Breast epithelium (tissue), 4 donors: Measurements from ENCODE around the gene ZNF618. TPM values are rescaled to one million over a fixed set of nuclear protein-coding genes. Genes with fewer than 3 reads are reported as not detected.

Source experiments
- DNase-seq, 2 donors: peaks; one replicate each; pipeline ENCODE4 v3.0.0-alpha.2; 2019; ENCODE audit warnings: low spot score in 2 of 2
- H3K27ac ChIP-seq, 2 donors: fragments of 200-600 bp; sonication (generic) in 1 of 2; one replicate each; pipeline ENCODE4 v1.5.1; 2016 to 2019; ENCODE audit warnings: mild to moderate bottlenecking in 1 of 2
- H3K27me3 ChIP-seq, 2 donors: fragments of 200-600 bp; sonication (generic) in 1 of 2; one replicate each; pipeline versions ENCODE4 v1.5.1 to v1.6.0; 2017 to 2019; ENCODE audit warnings: control low read depth in 1 of 2, mild to moderate bottlenecking in 1 of 2
- H3K36me3 ChIP-seq: fragments of 200-600 bp; one replicate; pipeline ENCODE4 v1.5.1; 2019
- H3K4me1 ChIP-seq, 2 donors: fragments of 200-600 bp; sonication (generic); one replicate each; pipeline ENCODE4 v1.5.1; 2016 to 2019; ENCODE audit warnings: control low read depth in 1 of 2
- H3K4me3 ChIP-seq, 3 donors: fragments of 200-600 bp; sonication (generic); 1 replicate in 2 of 3; 2 replicates in 1 of 3; pipeline ENCODE4 v1.5.1; 2016 to 2019; ENCODE audit warnings: mild to moderate bottlenecking in 3 of 3, moderate library complexity in 2 of 3
- H3K9me3 ChIP-seq, 2 donors: fragments of 200-600 bp; sonication (generic) in 1 of 2; one replicate each; pipeline ENCODE4 v1.5.1; 2016 to 2019; ENCODE audit warnings: control low read depth in 1 of 2
- CTCF ChIP-seq, 3 donors: fragments of 450-650 bp; IDR thresholded peaks; one replicate each; pipeline ENCODE4 v1.5.1; 2016 to 2017; ENCODE audit warnings: antibody characterized with exemption in 3 of 3, mild to moderate bottlenecking in 3 of 3, moderate library complexity in 3 of 3
- POLR2A ChIP-seq: fragments of 450-650 bp; IDR thresholded peaks from one replicate; pipeline ENCODE4 v1.6.1; 2016; ENCODE audit warnings: antibody characterized with exemption, mild to moderate bottlenecking, moderate library complexity
- POLR2AphosphoS5 ChIP-seq, 3 donors: sonication (generic); formaldehyde crosslinking; IDR thresholded peaks; one replicate each; pipeline ENCODE4 v1.6.1; 2017; ENCODE audit warnings: antibody characterized with exemption in 3 of 3
- intact Hi-C: fragments of 100-400 bp; cut with DNase I; formaldehyde crosslinking; loops from one replicate; pipeline ENCODE4 v1.15.1; 2023; ENCODE audit warnings: low total_unique reads
- total RNA-seq, 3 donors: library from RNA; depleted of rRNA; stranded (reverse); fragments of >200 nt; gene quantifications; one replicate each; pipeline ENCODE4 v1.1.0, GENCODE V29; 2016

ZNF618 gene
- total RNA-seq, 3 donors from 2014 or later: 4.6 to 11.8 (median 10.4) TPM

- Histone ChIP-seq H3K36me3 (no peaks in the 10 kb centered on the region), H3K4me1 (no peaks in the 10 kb centered on the region), H3K27ac (no peak overlapping the region), H3K27me3 (no peaks in the 10 kb centered on the region), H3K4me3 (no peak overlapping the region), H3K9me3 (no peaks in the 10 kb centered on the region)
- TF ChIP-seq POLR2AphosphoS5 (IDR thresholded peaks at IDR 0.05) (no peak), POLR2A (no peak), CTCF (IDR thresholded peaks at IDR 0.05) (no peak)
- peak in 1 of 2 donors; percentile 12 for DNase-seq
- intact Hi-C loops: no loop called here
Observed at GRCh38 chr9:114035221-114035844, 159.2 kb downstream of the ZNF618 start.

- peak; percentile 9 to 38 for DNase-seq
- no peak for TF ChIP-seq CTCF (IDR thresholded peaks at IDR 0.05)
- TF ChIP-seq POLR2A: no peak
- no peak for TF ChIP-seq POLR2AphosphoS5 (IDR thresholded peaks at IDR 0.05)
- Histone ChIP-seq H3K27me3 (no peaks in the 10 kb centered on the region), H3K4me1 (no peaks in the 10 kb centered on the region), H3K27ac (no peak overlapping the region), H3K4me3 (no peak overlapping the region), H3K9me3 (no peaks in the 10 kb centered on the region), H3K36me3 (no peaks in the 10 kb centered on the region)
- intact Hi-C loops: no loop called here
Observed at GRCh38 chr9:114035845-114036801, 160.0 kb downstream of the ZNF618 start.

- Histone ChIP-seq H3K27me3 (no peaks in the 10 kb centered on the region), H3K36me3 (no peaks in the 10 kb centered on the region), H3K9me3 (no peaks in the 10 kb centered on the region), H3K4me3 (no peak overlapping the region), H3K4me1 (no peaks in the 10 kb centered on the region), H3K27ac (no peak overlapping the region)
- TF ChIP-seq POLR2A (no peak), POLR2AphosphoS5 (IDR thresholded peaks at IDR 0.05) (no peak), CTCF (IDR thresholded peaks at IDR 0.05) (no peak)
- peak in 1 of 2 donors; percentile 17 for DNase-seq
- intact Hi-C loops: no loop called here
Observed at GRCh38 chr9:114037249-114037648, 161.1 kb downstream of the ZNF618 start.

- intact Hi-C loops: no loop called here
- TF ChIP-seq POLR2AphosphoS5 (IDR thresholded peaks at IDR 0.05) (no peak), CTCF (IDR thresholded peaks at IDR 0.05) (no peak)
- DNase-seq: peak; percentile 14 to 33
- H3K4me1 ChIP-seq: no peaks in the 10 kb centered on the region
- no peaks in the 10 kb centered on the region for H3K36me3 ChIP-seq
- no peak overlapping the region for H3K4me3 ChIP-seq
- H3K27me3 ChIP-seq: no peaks in the 10 kb centered on the region
- no peak overlapping the region for H3K27ac ChIP-seq
- H3K9me3 ChIP-seq: peaks cover 0 to under 1% of the 10 kb centered on the region in 2 donors
Observed at GRCh38 chr9:114037961-114038723, 162.0 kb downstream of the ZNF618 start.
